Coronary artery (tissue), 2 donors: Measurements from ENCODE around the gene PSPN.
"Not testable (repeated sequence)": the region's sequence is repeated elsewhere in the genome, so short reads cannot be mapped to it uniquely, and the experiment has no call there.

Experiments used
- DNase-seq: peaks from one replicate; pipeline ENCODE4 v3.0.0-alpha.2; 2017; ENCODE audit warnings: low spot score
- H3K27ac ChIP-seq, 2 donors: fragments of 200-600 bp; sonication (generic); one replicate each; pipeline ENCODE4 v1.5.1; 2016 to 2019
- H3K4me3 ChIP-seq: fragments of 200-600 bp; sonication (generic); 2 replicates; pipeline ENCODE4 v1.5.1; 2016; ENCODE audit warnings: mild to moderate bottlenecking, moderate library complexity
- CTCF ChIP-seq: fragments of 200-600 bp; sonication (generic); IDR thresholded peaks from one replicate; pipeline ENCODE4 v1.5.1; 2019; ENCODE audit warnings: antibody characterized with exemption

PSPN gene

GRCh38 chr19:6362351-6362801 lies 13.4 kb downstream of the PSPN start:
- H3K4me3 ChIP-seq = peak overlapping the region; percentile 98
- no peak for TF ChIP-seq CTCF
- no peak for DNase-seq
- peak overlapping the region; percentile 85 to 96 for H3K27ac ChIP-seq

- no peak for TF ChIP-seq CTCF
Measured at GRCh38 chr19:6362027-6362350, 13.7 kb downstream of the PSPN start.

GRCh38 chr19:6360857-6361216 lies 14.9 kb downstream of the PSPN start:
- not testable (repeated sequence) for DNase-seq
- Histone ChIP-seq H3K4me3 (peak overlapping the region; percentile 98), H3K27ac (peak overlapping the region; percentile 85 to 96)

More at GRCh38 chr19:6362027-6362350, 13.7 kb downstream of the PSPN start:
- peak overlapping the region; percentile 85 to 96 for H3K27ac ChIP-seq
- H3K4me3 ChIP-seq = peak overlapping the region; percentile 98
- no peak for DNase-seq

GRCh38 chr19:6360445-6360844 lies 15.3 kb downstream of the PSPN start:
- DNase-seq, H3K27ac ChIP-seq: not testable (repeated sequence)

GRCh38 chr19:6359568-6360341 lies 16.0 kb downstream of the PSPN start:
- TF ChIP-seq CTCF = no peak
- Histone ChIP-seq H3K4me3 (no peak overlapping the region), H3K27ac (no peak overlapping the region)
- no peak for DNase-seq

More at GRCh38 chr19:6360445-6360844, 15.3 kb downstream of the PSPN start:
- H3K4me3 ChIP-seq = not testable (repeated sequence)

GRCh38 chr19:6358003-6358402 lies 17.7 kb downstream of the PSPN start:
- TF ChIP-seq CTCF = no peak
- Histone ChIP-seq H3K4me3 (no peak overlapping the region), H3K27ac (no peak overlapping the region)
- DNase-seq = no peak

- Histone ChIP-seq H3K4me3 (no peak overlapping the region), H3K27ac (no peak overlapping the region)
- TF ChIP-seq CTCF = no peak
- DNase-seq = no peak
Measured at GRCh38 chr19:6357174-6357573, 18.6 kb downstream of the PSPN start.

- H3K4me3 ChIP-seq, H3K27ac ChIP-seq, DNase-seq: not testable (repeated sequence)
Measured at GRCh38 chr19:6355321-6356040, 20.3 kb downstream of the PSPN start.
